ENCODE data around the gene CNRIP1. TPM values are rescaled to one million over a fixed set of nuclear protein-coding genes. Genes with fewer than 3 reads are reported as not detected.

The CNRIP1 gene
- total RNA-seq, 1 experiment from 2014 or later: not detected

DNA sequence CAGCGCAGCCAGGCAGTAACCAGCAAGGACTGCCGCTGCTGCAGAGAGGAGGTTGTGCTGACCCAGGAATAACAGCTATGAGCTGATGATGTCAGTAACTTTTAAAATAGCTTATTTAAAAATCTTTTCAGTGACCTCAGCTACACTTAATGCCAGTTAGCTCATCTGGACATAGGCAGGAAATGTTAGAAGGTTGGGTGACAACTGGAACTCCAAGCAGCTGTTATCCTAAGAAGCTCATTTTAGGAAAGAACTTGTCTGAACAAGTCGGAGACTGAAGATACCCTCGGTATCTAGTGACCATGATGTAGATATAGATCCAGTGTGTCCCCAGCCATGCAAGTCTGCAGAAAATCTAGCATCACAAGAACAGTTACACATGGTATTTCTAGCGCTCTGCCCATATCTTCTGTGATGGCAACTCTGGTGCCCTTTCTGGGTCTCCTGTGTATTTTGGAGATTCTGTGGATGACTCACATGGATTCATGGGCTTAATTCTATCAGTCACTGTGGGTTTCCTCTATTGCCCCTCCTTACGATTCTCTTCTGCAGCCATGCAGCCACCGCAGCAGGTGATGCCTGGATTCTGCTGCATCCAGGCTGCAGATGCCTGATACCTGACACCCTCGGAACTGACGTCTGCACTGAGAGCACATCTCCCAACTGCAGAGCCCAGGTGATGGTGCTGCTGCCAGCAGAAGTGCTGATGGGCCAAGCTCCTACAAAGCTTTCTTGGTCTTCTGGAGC lies 25.6 kb upstream of the CNRIP1 start:
- ATAC-seq (no peak), DNase-seq (ENCODE audit: low read depth, low spot score) (no peak)
- Histone ChIP-seq H3K4me1 (ENCODE audit: control insufficient read depth in 1 of 2, insufficient read depth in 2 of 2, low read length in 2 of 2) (no peaks in the 10 kb centered on the region), H3K9me2 (ENCODE audit: insufficient read depth) (no peaks in the 10 kb centered on the region), H3K4me3 (replicated peaks in 1 of 2; ENCODE audit: low read depth in 1 of 2, low read length in 2 of 2) (no peak overlapping the region), H3K27me3 (ENCODE audit: insufficient read depth, low read length) (peaks cover 9% of the 10 kb centered on the region; the same call in 1 of the 2 replicates), H3K9me3 (ENCODE audit: control insufficient read depth in 1 of 2, insufficient read depth in 1 of 2, low read depth in 1 of 2, low read length in 2 of 2) (no peaks in the 10 kb centered on the region), H3K36me3 (ENCODE audit: control insufficient read depth in 1 of 2, insufficient read depth in 2 of 2, low read length in 2 of 2) (no peaks in the 10 kb centered on the region), H2AFZ (ENCODE audit: low read depth, low read length, poor library complexity, severe bottlenecking) (no peak overlapping the region), H3K4me2 (ENCODE audit: low read length) (no peak overlapping the region), H4K20me1 (ENCODE audit: insufficient read depth) (no peaks in the 10 kb centered on the region), H3K9ac (ENCODE audit: low read length) (no peak overlapping the region), H3K27ac (ENCODE audit: low read depth, low read length) (no peak overlapping the region), H3K79me2 (ENCODE audit: insufficient read depth, low read length) (no peaks in the 10 kb centered on the region)
- BruUV-seq (replicated peaks): no TSS peak
- CTCF ChIA-PET: interaction anchor here (1.0 kb wide), 1 partner anchor 13 kb away, joined by 3 read pairs; no protein-coding TSS in a partner anchor
- POLR2A ChIA-PET: no interaction called here
- TF ChIP-seq YY1 (IDR thresholded peaks at IDR 0.05; ENCODE audit: extremely low read depth, insufficient replicate concordance, low read depth, low read length): no peak
- no peak for TF ChIP-seq POLR2A (IDR thresholded peaks at IDR 0.05; ENCODE audit: borderline replicate concordance, extremely low read depth, insufficient read depth, insufficient read length)
- TF ChIP-seq, protein P1, sequence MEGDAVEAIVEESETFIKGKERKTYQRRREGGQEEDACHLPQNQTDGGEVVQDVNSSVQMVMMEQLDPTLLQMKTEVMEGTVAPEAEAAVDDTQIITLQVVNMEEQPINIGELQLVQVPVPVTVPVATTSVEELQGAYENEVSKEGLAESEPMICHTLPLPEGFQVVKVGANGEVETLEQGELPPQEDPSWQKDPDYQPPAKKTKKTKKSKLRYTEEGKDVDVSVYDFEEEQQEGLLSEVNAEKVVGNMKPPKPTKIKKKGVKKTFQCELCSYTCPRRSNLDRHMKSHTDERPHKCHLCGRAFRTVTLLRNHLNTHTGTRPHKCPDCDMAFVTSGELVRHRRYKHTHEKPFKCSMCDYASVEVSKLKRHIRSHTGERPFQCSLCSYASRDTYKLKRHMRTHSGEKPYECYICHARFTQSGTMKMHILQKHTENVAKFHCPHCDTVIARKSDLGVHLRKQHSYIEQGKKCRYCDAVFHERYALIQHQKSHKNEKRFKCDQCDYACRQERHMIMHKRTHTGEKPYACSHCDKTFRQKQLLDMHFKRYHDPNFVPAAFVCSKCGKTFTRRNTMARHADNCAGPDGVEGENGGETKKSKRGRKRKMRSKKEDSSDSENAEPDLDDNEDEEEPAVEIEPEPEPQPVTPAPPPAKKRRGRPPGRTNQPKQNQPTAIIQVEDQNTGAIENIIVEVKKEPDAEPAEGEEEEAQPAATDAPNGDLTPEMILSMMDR (IDR thresholded peaks at IDR 0.05 in 2 of 3, conservative IDR thresholded peaks at IDR 0.05 in 1 of 3; ENCODE audit: borderline replicate concordance in 1 of 3, insufficient read depth in 1 of 3, low read depth in 2 of 3, low read length in 2 of 3): no peak
- no peak for TF ChIP-seq FOSL1 (IDR thresholded peaks at IDR 0.05; ENCODE audit: low read depth)
- TF ChIP-seq ZNF274 (IDR thresholded peaks at IDR 0.05; ENCODE audit: low read depth, low read length): no peak
- TF ChIP-seq ZFX (IDR thresholded peaks at IDR 0.05): no peak
- TF ChIP-seq SRF (IDR thresholded peaks at IDR 0.05; ENCODE audit: low read depth): no peak
- TF ChIP-seq ZBTB33 (IDR thresholded peaks at IDR 0.05; ENCODE audit: extremely low read depth, insufficient replicate concordance, low read length): no peak
- no peak for TF ChIP-seq SIN3A (IDR thresholded peaks at IDR 0.05; ENCODE audit: low read depth)
- TF ChIP-seq, protein P2, sequence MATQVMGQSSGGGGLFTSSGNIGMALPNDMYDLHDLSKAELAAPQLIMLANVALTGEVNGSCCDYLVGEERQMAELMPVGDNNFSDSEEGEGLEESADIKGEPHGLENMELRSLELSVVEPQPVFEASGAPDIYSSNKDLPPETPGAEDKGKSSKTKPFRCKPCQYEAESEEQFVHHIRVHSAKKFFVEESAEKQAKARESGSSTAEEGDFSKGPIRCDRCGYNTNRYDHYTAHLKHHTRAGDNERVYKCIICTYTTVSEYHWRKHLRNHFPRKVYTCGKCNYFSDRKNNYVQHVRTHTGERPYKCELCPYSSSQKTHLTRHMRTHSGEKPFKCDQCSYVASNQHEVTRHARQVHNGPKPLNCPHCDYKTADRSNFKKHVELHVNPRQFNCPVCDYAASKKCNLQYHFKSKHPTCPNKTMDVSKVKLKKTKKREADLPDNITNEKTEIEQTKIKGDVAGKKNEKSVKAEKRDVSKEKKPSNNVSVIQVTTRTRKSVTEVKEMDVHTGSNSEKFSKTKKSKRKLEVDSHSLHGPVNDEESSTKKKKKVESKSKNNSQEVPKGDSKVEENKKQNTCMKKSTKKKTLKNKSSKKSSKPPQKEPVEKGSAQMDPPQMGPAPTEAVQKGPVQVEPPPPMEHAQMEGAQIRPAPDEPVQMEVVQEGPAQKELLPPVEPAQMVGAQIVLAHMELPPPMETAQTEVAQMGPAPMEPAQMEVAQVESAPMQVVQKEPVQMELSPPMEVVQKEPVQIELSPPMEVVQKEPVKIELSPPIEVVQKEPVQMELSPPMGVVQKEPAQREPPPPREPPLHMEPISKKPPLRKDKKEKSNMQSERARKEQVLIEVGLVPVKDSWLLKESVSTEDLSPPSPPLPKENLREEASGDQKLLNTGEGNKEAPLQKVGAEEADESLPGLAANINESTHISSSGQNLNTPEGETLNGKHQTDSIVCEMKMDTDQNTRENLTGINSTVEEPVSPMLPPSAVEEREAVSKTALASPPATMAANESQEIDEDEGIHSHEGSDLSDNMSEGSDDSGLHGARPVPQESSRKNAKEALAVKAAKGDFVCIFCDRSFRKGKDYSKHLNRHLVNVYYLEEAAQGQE (IDR thresholded peaks at IDR 0.05; ENCODE audit: low read depth): no peak
- TF ChIP-seq, protein P3, sequence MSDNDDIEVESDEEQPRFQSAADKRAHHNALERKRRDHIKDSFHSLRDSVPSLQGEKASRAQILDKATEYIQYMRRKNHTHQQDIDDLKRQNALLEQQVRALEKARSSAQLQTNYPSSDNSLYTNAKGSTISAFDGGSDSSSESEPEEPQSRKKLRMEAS (IDR thresholded peaks at IDR 0.05): no peak
- TF ChIP-seq RAD21 (IDR thresholded peaks at IDR 0.05; ENCODE audit: low read depth): no peak
- TF ChIP-seq TCF7L2 (IDR thresholded peaks at IDR 0.05; ENCODE audit: borderline replicate concordance, extremely low read depth, insufficient read depth, insufficient read length): no peak
- TF ChIP-seq CBX3 (IDR thresholded peaks at IDR 0.05; ENCODE audit: low read depth): no peak
- TF ChIP-seq EZH2phosphoT487 (IDR thresholded peaks at IDR 0.05; ENCODE audit: borderline replicate concordance): no peak
- no peak for TF ChIP-seq EGR1 (IDR thresholded peaks at IDR 0.05; ENCODE audit: low read depth)
- TF ChIP-seq EZH2 (IDR thresholded peaks at IDR 0.05): no peak
- RAD21 ChIA-PET (ENCODE audit: low non-redundant PET in 1 of 2, low total read pairs in 2 of 2, uncharacterized antibody in 2 of 2, unreplicated experiment in 2 of 2): no interaction called here
- intact Hi-C loops (cut with micrococcal nuclease): no loop called here
